Prostate gland (tissue), 2 donors: ENCODE data around the gene OXLD1. TPM values are rescaled to one million over a fixed set of nuclear protein-coding genes. Genes with fewer than 3 reads are reported as not detected.
A peak's percentile ranks its signal among the peaks of the same experiment; 100 is the strongest.

Experiments
- DNase-seq: peaks from one replicate; pipeline ENCODE4 v3.0.0-alpha.2; 2019; ENCODE audit warnings: low spot score
- H3K27ac ChIP-seq, 2 donors: fragments of 200-600 bp; sonication (generic); 2 replicates each; pipeline ENCODE4 v1.5.1; 2017 to 2019
- H3K27me3 ChIP-seq: fragments of 200-600 bp; sonication (generic); replicated peaks from 2 replicates; pipeline ENCODE4 v1.5.1; 2019; ENCODE audit not compliant: insufficient read depth
- H3K36me3 ChIP-seq, 2 donors: fragments of 200-600 bp; sonication (generic); 1 replicate in 1 of 2; 2 replicates in 1 of 2; pipeline versions ENCODE4 v1.5.1 to v1.8.1; 2017 to 2019
- H3K4me1 ChIP-seq: fragments of 200-600 bp; sonication (generic); replicated peaks from 2 replicates; pipeline ENCODE4 v1.5.1; 2019
- H3K4me3 ChIP-seq, 2 donors: fragments of 200-600 bp; sonication (generic); 2 replicates each; pipeline ENCODE4 v1.5.1; 2017 to 2019
- H3K9me3 ChIP-seq: fragments of 200-600 bp; sonication (generic); 2 replicates; pipeline ENCODE4 v1.5.1; 2017
- CTCF ChIP-seq, 4 experiments: fragments of 200-600 bp in 2 of 4; fragments of 450-650 bp in 2 of 4; sonication (generic) in 2 of 4; IDR thresholded peaks; 1 replicate in 3 of 4; 2 replicates in 1 of 4; pipeline ENCODE4 v1.5.1; 2016 to 2019; ENCODE audit warnings: antibody characterized with exemption in 4 of 4, mild to moderate bottlenecking in 2 of 4, moderate library complexity in 2 of 4
- POLR2A ChIP-seq: fragments of 450-650 bp; IDR thresholded peaks from one replicate; pipeline ENCODE4 v1.6.1; 2016; ENCODE audit warnings: antibody characterized with exemption, mild to moderate bottlenecking
- POLR2AphosphoS5 ChIP-seq: sonication (generic); formaldehyde crosslinking; IDR thresholded peaks from one replicate; pipeline ENCODE4 v1.6.1; 2017; ENCODE audit warnings: antibody characterized with exemption
- WGBS: methylation state at CpG from one replicate; pipeline ENCODE4 v1.1.5; 2018; 5-methylcytosine and 5-hydroxymethylcytosine counted together
- intact Hi-C: fragments of 100-400 bp; cut with DNase I; formaldehyde crosslinking; loops from one replicate; pipeline ENCODE4 v1.14.2; 2022
- total RNA-seq, 2 donors: library from RNA; depleted of rRNA; stranded (reverse); fragments of >200 nt; gene quantifications; one replicate each; pipeline ENCODE4 v1.1.0, GENCODE V29; 2016

Gene OXLD1
- total RNA-seq, 2 donors from 2014 or later, result 52.5 to 59.2 TPM

GRCh38 chr17:81685108-81685507 is 18.7 kb upstream of the OXLD1 start:
- 72% methylated on average over 12 of the region's 12 CpGs for WGBS
- TF ChIP-seq POLR2AphosphoS5 (no peak), CTCF (IDR thresholded peaks at IDR 0.05) (no peak), POLR2A (no peak)
- H3K27ac ChIP-seq, result no peak overlapping the region

GRCh38 chr17:81684442-81684911 is 18.1 kb upstream of the OXLD1 start:
- Histone ChIP-seq H3K27ac (peak overlapping the region; percentile 56 to 62), H3K4me1 (peaks cover 11% of the 10 kb centered on the region), H3K36me3 (peaks cover 0 to 24% of the 10 kb centered on the region in 2 donors), H3K27me3 (no peaks in the 10 kb centered on the region), H3K4me3 (peak overlapping the region; percentile 96 to 97), H3K9me3 (no peaks in the 10 kb centered on the region)
- intact Hi-C loops, result no loop called here
- DNase-seq, result no peak
- under 1% methylated on average over 16 of the region's 16 CpGs for WGBS
- TF ChIP-seq POLR2A (no peak), POLR2AphosphoS5 (no peak), CTCF (IDR thresholded peaks at IDR 0.05) (no peak)

More at GRCh38 chr17:81685108-81685507, 18.7 kb upstream of the OXLD1 start:
- no peaks in the 10 kb centered on the region for H3K9me3 ChIP-seq
- DNase-seq, result no peak
- peaks cover 0 to 29% of the 10 kb centered on the region in 2 donors for H3K36me3 ChIP-seq
- intact Hi-C loops, result no loop called here
- H3K27me3 ChIP-seq, result no peaks in the 10 kb centered on the region
- H3K4me1 ChIP-seq, result peaks cover 11% of the 10 kb centered on the region
- H3K4me3 ChIP-seq, result peak overlapping the region; percentile 96 to 97

- intact Hi-C loops, result no loop called here
Measured at GRCh38 chr17:81683584-81684441, 17.4 kb upstream of the OXLD1 start, which contains the start of the genes ARL16 and HGS. Gene ARL16, minus strand, starts transcription at chr17:81683797. Its CDS starts 44 bp downstream, at chr17:81683753. Gene HGS, plus strand, starts transcription at chr17:81684011. Its CDS starts 56 bp downstream, at chr17:81684067.

GRCh38 chr17:81683208-81683583 is 16.8 kb upstream of the OXLD1 start:
- intact Hi-C loops, result no loop called here
- Histone ChIP-seq H3K27me3 (no peaks in the 10 kb centered on the region), H3K4me1 (peaks cover 11% of the 10 kb centered on the region), H3K9me3 (no peaks in the 10 kb centered on the region), H3K36me3 (peaks cover 0 to 21% of the 10 kb centered on the region in 2 donors), H3K4me3 (peak overlapping the region; percentile 96 to 97), H3K27ac (peak overlapping the region; percentile 28 to 66)
- WGBS, result under 1% methylated on average over 37 of the region's 37 CpGs
- TF ChIP-seq POLR2AphosphoS5 (no peak), POLR2A (no peak), CTCF (IDR thresholded peaks at IDR 0.05) (no peak)
- DNase-seq, result no peak

More at GRCh38 chr17:81683584-81684441, 17.4 kb upstream of the OXLD1 start, which contains the start of the genes ARL16 and HGS:
- peak; percentile 98 for DNase-seq
- peaks cover 11% of the 10 kb centered on the region for H3K4me1 ChIP-seq
- H3K27ac ChIP-seq, result peak within 1 kb of the TSS; percentile 62 to 66
- H3K27me3 ChIP-seq, result no peaks in the 10 kb centered on the region
- peak within 1 kb of the TSS; percentile 96 to 97 for H3K4me3 ChIP-seq
- H3K9me3 ChIP-seq, result no peaks in the 10 kb centered on the region
- TF ChIP-seq POLR2AphosphoS5, result peak; percentile 98
- TF ChIP-seq CTCF (IDR thresholded peaks at IDR 0.05), result peak in 1 of 4 experiments; percentile 30
- peak; percentile 66 for TF ChIP-seq POLR2A
- under 1% methylated on average over 66 of the region's 112 CpGs for WGBS
- H3K36me3 ChIP-seq, result peaks cover 0 to 22% of the 10 kb centered on the region in 2 donors
